Thymus (tissue), 11 donors: ENCODE results near the gene REEP5. TPM values are rescaled to one million over a fixed set of nuclear protein-coding genes. Genes with fewer than 3 reads are reported as not detected.

Source experiments
- DNase-seq, 9 donors: peaks; one replicate each; pipeline ENCODE4 v3.0.0-alpha.2; 2013; ENCODE audit warnings: low spot score in 9 of 9, low read depth in 6 of 9, missing footprints in 1 of 9
- H3K27ac ChIP-seq, 2 donors: one replicate each; pipeline ENCODE4 v1.5.1; 2013; ENCODE audit warnings: control low read depth in 1 of 2, low read depth in 1 of 2, low read length in 1 of 2, mild to moderate bottlenecking in 1 of 2, moderate library complexity in 1 of 2
- H3K27me3 ChIP-seq, 2 donors: one replicate each; pipeline ENCODE4 v1.5.1; 2013; ENCODE audit warnings: low read length in 1 of 2; ENCODE audit not compliant: control insufficient read depth in 2 of 2, insufficient read depth in 1 of 2
- H3K36me3 ChIP-seq, 2 donors: one replicate each; pipeline ENCODE4 v1.5.1; 2013; ENCODE audit warnings: low read length in 1 of 2, mild to moderate bottlenecking in 1 of 2, moderate library complexity in 1 of 2; ENCODE audit not compliant: control insufficient read depth in 2 of 2, insufficient read depth in 2 of 2
- H3K4me1 ChIP-seq, 2 donors: one replicate each; pipeline ENCODE4 v1.5.1; 2013; ENCODE audit warnings: low read length in 2 of 2; ENCODE audit not compliant: control insufficient read depth in 2 of 2, insufficient read depth in 2 of 2
- H3K4me3 ChIP-seq, 2 donors: one replicate each; pipeline ENCODE4 v1.5.1; 2013; ENCODE audit warnings: low read length in 2 of 2, control low read depth in 1 of 2, mild to moderate bottlenecking in 1 of 2
- H3K9me3 ChIP-seq, 2 donors: one replicate each; pipeline ENCODE4 v1.5.1; 2013; ENCODE audit warnings: low read length in 1 of 2, mild to moderate bottlenecking in 1 of 2; ENCODE audit not compliant: control insufficient read depth in 2 of 2, insufficient read depth in 1 of 2
- WGBS: extraction: QIAGEN DNeasy Blood & Tissue Kit; methylation state at CpG from one replicate; pipeline ENCODE4 v1.1.7; 2013; 5-methylcytosine and 5-hydroxymethylcytosine counted together
- polyA plus RNA-seq: library from polyadenylated mRNA; stranded (reverse); fragments of 200-250 nt; gene quantifications from one replicate; pipeline ENCODE4 v1.2.3, GENCODE V29; 2013
- total RNA-seq: library from RNA; stranded (reverse); fragments of 120-200 nt; gene quantifications from one replicate; pipeline ENCODE4 v1.2.4, GENCODE V29; 2013
- donor health status: healthy.

REEP5 gene
- total and polyA plus RNA-seq, 2 donors, result 19.9 to 57.7 TPM

GRCh38 chr5:112921026-112921832 is 798 bp downstream of the REEP5 start:
- H3K4me1 ChIP-seq, result peaks cover 15 to 26% of the 10 kb centered on the region in 2 donors
- DNase-seq, result peak in 7 of 9 donors; percentile 23 to 61 (median 41)
- peak overlapping the region; percentile 77 to 86 for H3K27ac ChIP-seq
- H3K4me3 ChIP-seq, result peak overlapping the region; percentile 75 to 90
- H3K27me3 ChIP-seq, result peaks cover 2 to 10% of the 10 kb centered on the region in 2 donors
- 2% methylated on average over 68 of the region's 68 CpGs for WGBS
- H3K36me3 ChIP-seq, result peaks cover 0 to 16% of the 10 kb centered on the region in 2 donors
- H3K9me3 ChIP-seq, result no peaks in the 10 kb centered on the region

GRCh38 chr5:112919972-112920371 is 2.1 kb downstream of the REEP5 start:
- 99% methylated on average over 6 of the region's 6 CpGs for WGBS
- peaks cover 2 to 10% of the 10 kb centered on the region in 2 donors for H3K27me3 ChIP-seq
- H3K36me3 ChIP-seq, result peaks cover 0 to 16% of the 10 kb centered on the region in 2 donors
- no peak for DNase-seq
- peaks cover 15 to 26% of the 10 kb centered on the region in 2 donors for H3K4me1 ChIP-seq
- no peak overlapping the region for H3K4me3 ChIP-seq
- no peak overlapping the region for H3K27ac ChIP-seq
- H3K9me3 ChIP-seq, result no peaks in the 10 kb centered on the region

- H3K36me3 ChIP-seq, result peaks cover 0 to 16% of the 10 kb centered on the region in 2 donors
Observed at GRCh38 chr5:112918679-112919078, 3.3 kb downstream of the REEP5 start.

GRCh38 chr5:112918136-112918535 is 3.9 kb downstream of the REEP5 start:
- Histone ChIP-seq H3K4me1 (peaks cover 9 to 16% of the 10 kb centered on the region in 2 donors), H3K9me3 (no peaks in the 10 kb centered on the region), H3K4me3 (no peak overlapping the region), H3K27ac (no peak overlapping the region), H3K27me3 (peaks cover 2 to 10% of the 10 kb centered on the region in 2 donors), H3K36me3 (peaks cover 0 to 16% of the 10 kb centered on the region in 2 donors)
- 98% methylated on average over 3 of the region's 3 CpGs for WGBS
- no peak for DNase-seq

More at GRCh38 chr5:112918679-112919078, 3.3 kb downstream of the REEP5 start:
- Histone ChIP-seq H3K27me3 (peaks cover 2 to 10% of the 10 kb centered on the region in 2 donors), H3K4me3 (no peak overlapping the region), H3K27ac (no peak overlapping the region), H3K4me1 (peaks cover 14 to 22% of the 10 kb centered on the region in 2 donors), H3K9me3 (no peaks in the 10 kb centered on the region)
- no peak for DNase-seq
- 93% methylated on average over 1 of the region's 1 CpG for WGBS

GRCh38 chr5:112917453-112917995 is 4.5 kb downstream of the REEP5 start:
- WGBS, result over 99% methylated on average over 2 of the region's 2 CpGs
- H3K27ac ChIP-seq, result no peak overlapping the region
- no peak for DNase-seq
- H3K27me3 ChIP-seq, result peaks cover 0 to 10% of the 10 kb centered on the region in 2 donors
- no peak overlapping the region for H3K4me3 ChIP-seq
- peaks cover 0 to 16% of the 10 kb centered on the region in 2 donors for H3K36me3 ChIP-seq
- peaks cover 3 to 10% of the 10 kb centered on the region in 2 donors for H3K4me1 ChIP-seq
- H3K9me3 ChIP-seq, result no peaks in the 10 kb centered on the region

- H3K4me3 ChIP-seq, result no peak overlapping the region
- 17% methylated on average over 1 of the region's 1 CpG for WGBS
- no peaks in the 10 kb centered on the region for H3K9me3 ChIP-seq
- DNase-seq, result peak in 1 of 9 donors; percentile 30
- peaks cover 0 to 16% of the 10 kb centered on the region in 2 donors for H3K36me3 ChIP-seq
- peaks cover 0 to 2% of the 10 kb centered on the region in 2 donors for H3K4me1 ChIP-seq
- no peak overlapping the region for H3K27ac ChIP-seq
- H3K27me3 ChIP-seq, result peaks cover 0 to under 1% of the 10 kb centered on the region in 2 donors
Observed at GRCh38 chr5:112915831-112916230, 6.2 kb downstream of the REEP5 start.

GRCh38 chr5:112914584-112914983 is 7.4 kb downstream of the REEP5 start:
- no peaks in the 10 kb centered on the region for H3K4me1 ChIP-seq
- 98% methylated on average over 4 of the region's 4 CpGs for WGBS
- H3K4me3 ChIP-seq, result no peak overlapping the region

GRCh38 chr5:112910529-112910928 is 11.5 kb downstream of the REEP5 start:
- no peaks in the 10 kb centered on the region for H3K27me3 ChIP-seq
- no peak for DNase-seq
- 94% methylated on average over 1 of the region's 1 CpG for WGBS
- H3K36me3 ChIP-seq, result peaks cover 0 to 5% of the 10 kb centered on the region in 2 donors
- no peak overlapping the region for H3K27ac ChIP-seq
- H3K9me3 ChIP-seq, result no peaks in the 10 kb centered on the region
- H3K4me3 ChIP-seq, result no peak overlapping the region
- H3K4me1 ChIP-seq, result no peaks in the 10 kb centered on the region

More at GRCh38 chr5:112914584-112914983, 7.4 kb downstream of the REEP5 start:
- Histone ChIP-seq H3K27me3 (no peaks in the 10 kb centered on the region), H3K9me3 (no peaks in the 10 kb centered on the region), H3K27ac (no peak overlapping the region), H3K36me3 (peaks cover 0 to 19% of the 10 kb centered on the region in 2 donors)
- no peak for DNase-seq

GRCh38 chr5:112908854-112909253 is 13.2 kb downstream of the REEP5 start:
- Histone ChIP-seq H3K4me3 (no peak overlapping the region), H3K9me3 (no peaks in the 10 kb centered on the region), H3K4me1 (no peaks in the 10 kb centered on the region), H3K36me3 (peaks cover 0 to 5% of the 10 kb centered on the region in 2 donors), H3K27me3 (no peaks in the 10 kb centered on the region), H3K27ac (no peak overlapping the region)
- DNase-seq, result no peak
